IMR-90 (cell line): ENCODE data around the gene TEX38. TPM values are rescaled to one million over a fixed set of nuclear protein-coding genes. Genes with fewer than 3 reads are reported as not detected.
A peak's percentile ranks its signal among the peaks of the same experiment; 100 is the strongest.

ENCODE experiments used
- ATAC-seq: fragments of 200-7000 bp; cut with Tn5 transposase; 2 replicates; pipeline ENCODE4 v1.9.1; 2020; ENCODE audit warnings: low read depth, mild to moderate bottlenecking, moderate library complexity
- BruUV-seq: library from RNA; stranded (reverse); fragments of 400-500 nt; replicated peaks from 2 replicates; lab custom pipeline; 2021; lab: Mats Ljungman, UMichigan
- CTCF ChIA-PET: fragments of 300-600 bp; formaldehyde crosslinking; extraction: SDS; loops from one replicate; lab custom pipeline; 2021; ENCODE audit warnings: antibody characterized with exemption; lab: Yijun Ruan, JAX
- POLR2A ChIA-PET: fragments of 300-600 bp; sonication (Branson Sonifier 250); formaldehyde crosslinking; loops from one replicate; lab custom pipeline; 2022; ENCODE audit warnings: antibody characterized with exemption; ENCODE audit not compliant: unreplicated experiment; lab: Charles Lee
- DNase-seq: peaks from one replicate; pipeline ENCODE4 v3.0.0; 2013
- H2AFZ ChIP-seq: replicated peaks from 2 replicates; pipeline ENCODE3; 2013; ENCODE audit warnings: low read length, mild to moderate bottlenecking; ENCODE audit not compliant: poor library complexity
- H2AK5ac ChIP-seq: 2 replicates; pipeline ENCODE4 v1.6.1; 2013; ENCODE audit warnings: low read depth, low read length, inconsistent platforms
- H2AK9ac ChIP-seq: replicated peaks from 2 replicates; pipeline ENCODE3; 2013; ENCODE audit warnings: mild to moderate bottlenecking, low read depth, low read length, moderate library complexity; ENCODE audit not compliant: poor library complexity
- H2BK120ac ChIP-seq: 2 replicates; pipeline ENCODE4 v1.6.1; 2013; ENCODE audit warnings: low read depth, low read length, inconsistent platforms
- H2BK15ac ChIP-seq: 3 replicates; pipeline ENCODE4 v1.6.1; 2013; ENCODE audit warnings: low read depth, low read length, inconsistent platforms
- H2BK20ac ChIP-seq: 2 replicates; pipeline ENCODE4 v1.6.1; 2013; ENCODE audit warnings: low read depth, mild to moderate bottlenecking, inconsistent platforms, low read length, moderate library complexity
- H2BK5ac ChIP-seq: 2 replicates; pipeline ENCODE4 v1.6.1; 2013; ENCODE audit warnings: mild to moderate bottlenecking, low read depth, low read length, inconsistent platforms; ENCODE audit not compliant: poor library complexity, severe bottlenecking
- H3K14ac ChIP-seq: replicated peaks from 2 replicates; pipeline ENCODE4 v1.6.1; 2013; ENCODE audit warnings: low read depth, low read length, inconsistent platforms
- H3K18ac ChIP-seq: 2 replicates; pipeline ENCODE4 v1.6.1; 2013; ENCODE audit warnings: low read depth, low read length, control low read depth
- H3K23ac ChIP-seq: 2 replicates; pipeline ENCODE4 v1.6.1; 2013; ENCODE audit warnings: low read depth, low read length, inconsistent platforms
- H3K27ac ChIP-seq: 2 replicates; pipeline ENCODE4 v1.5.1; 2013; ENCODE audit warnings: mild to moderate bottlenecking, control low read depth, low read length; ENCODE audit not compliant: insufficient read depth
- H3K27me3 ChIP-seq: 2 replicates; pipeline ENCODE4 v1.6.1; 2013; ENCODE audit warnings: low read length; ENCODE audit not compliant: control insufficient read depth, insufficient read depth
- H3K36me3 ChIP-seq: 2 replicates; pipeline ENCODE4 v1.6.1; 2013; ENCODE audit warnings: low read length, mixed read lengths; ENCODE audit not compliant: control insufficient read depth, insufficient read depth
- H3K4ac ChIP-seq: 2 replicates; pipeline ENCODE4 v1.6.1; 2013; ENCODE audit warnings: low read depth, low read length, inconsistent platforms
- H3K4me1 ChIP-seq: 2 replicates; pipeline ENCODE4 v1.6.1; 2013; ENCODE audit warnings: low read length, mixed read lengths; ENCODE audit not compliant: control insufficient read depth, insufficient read depth
- H3K4me2 ChIP-seq: 2 replicates; pipeline ENCODE4 v1.6.1; 2013; ENCODE audit warnings: low read depth, mild to moderate bottlenecking, control low read depth, low read length, moderate library complexity
- H3K4me3 ChIP-seq: 2 replicates; pipeline ENCODE4 v1.5.1; 2013; ENCODE audit warnings: low read depth, mild to moderate bottlenecking, control low read depth, low read length, moderate library complexity; ENCODE audit not compliant: insufficient read depth
- H3K56ac ChIP-seq: 2 replicates; pipeline ENCODE4 v1.6.1; 2013; ENCODE audit warnings: low read length, inconsistent platforms; ENCODE audit not compliant: insufficient read depth; ENCODE audit errors: extremely low read depth
- H3K79me1 ChIP-seq, 2 experiments: 2 replicates each; pipeline ENCODE4 v1.6.1; 2013; ENCODE audit warnings: low read length in 2 of 2, inconsistent platforms in 1 of 2, low read depth in 1 of 2
- H3K9ac ChIP-seq: 2 replicates; pipeline ENCODE4 v1.6.1; 2013; ENCODE audit warnings: low read depth, low read length, control low read depth
- H3K9me1 ChIP-seq: 2 replicates; pipeline ENCODE4 v1.6.1; 2013; ENCODE audit warnings: low read length, inconsistent platforms; ENCODE audit not compliant: insufficient read depth
- H3K9me3 ChIP-seq: 2 replicates; pipeline ENCODE4 v1.6.1; 2013; ENCODE audit warnings: low read length; ENCODE audit not compliant: control insufficient read depth, insufficient read depth
- H4K20me1 ChIP-seq: 2 replicates; pipeline ENCODE4 v1.6.1; 2013; ENCODE audit warnings: low read length, inconsistent platforms; ENCODE audit not compliant: insufficient read depth
- H4K5ac ChIP-seq: 2 replicates; pipeline ENCODE4 v1.6.1; 2013; ENCODE audit warnings: mild to moderate bottlenecking, low read depth, low read length, control low read depth
- H4K8ac ChIP-seq, 2 experiments: 2 replicates each; pipeline ENCODE4 v1.6.1; 2013; ENCODE audit warnings: low read depth in 2 of 2, low read length in 2 of 2, control low read depth in 1 of 2, inconsistent platforms in 1 of 2
- H4K91ac ChIP-seq: 2 replicates; pipeline ENCODE4 v1.6.1; 2013; ENCODE audit warnings: low read depth, low read length, inconsistent platforms; ENCODE audit not compliant: insufficient read depth
- BHLHE40 ChIP-seq: fragments of 150-350 bp; IDR thresholded peaks from 2 replicates; pipeline ENCODE4 v1.6.1; 2016; ENCODE audit warnings: mild to moderate bottlenecking, low read depth, low read length
- MXI1 ChIP-seq: IDR thresholded peaks from 2 replicates; pipeline ENCODE4 v1.6.1; 2012; ENCODE audit warnings: low read depth, mild to moderate bottlenecking, low read length, moderate library complexity, borderline replicate concordance
- POLR2A ChIP-seq: IDR thresholded peaks from 2 replicates; pipeline ENCODE4 v1.6.1; 2012; ENCODE audit warnings: mild to moderate bottlenecking, low read depth, low read length
- RAD21 ChIP-seq: IDR thresholded peaks from 2 replicates; pipeline ENCODE4 v1.6.1; 2012; ENCODE audit warnings: low read length, improper control_type of control experiment
- WGBS, 2 experiments: methylation state at CpG; one replicate each; pipeline versions ENCODE4 v1.1.5 to v1.1.7; 2013; ENCODE audit warnings: missing lambda C conversion rate in 2 of 2; ENCODE audit not compliant: insufficient read length in 1 of 2; ENCODE audit errors: extremely low coverage in 2 of 2; 5-methylcytosine and 5-hydroxymethylcytosine counted together
- dilution Hi-C: fragments of 300-500 bp; cut with HindIII; formaldehyde crosslinking; loops from one replicate; pipeline ENCODE4 v1.14.3; 2018; ENCODE audit warnings: low sequenced_read_pairs; ENCODE audit not compliant: unreplicated experiment
- in situ Hi-C: fragments of 300-500 bp; cut with MboI; formaldehyde crosslinking; loops from 3 replicates; pipeline ENCODE4 v1.14.3; 2019; ENCODE audit warnings: low sequenced_read_pairs, inconsistent platforms, mixed read lengths
- intact Hi-C: fragments of 100-400 bp; cut with micrococcal nuclease; formaldehyde crosslinking; loops from 2 replicates; pipeline ENCODE4 v1.10.0; 2022
- polyA plus RNA-seq, 3 experiments: library from polyadenylated mRNA; depleted of rRNA; stranded (reverse); fragments of >200 nt; gene quantifications; 2 replicates each; pipeline ENCODE4 v1.2.3, GENCODE V29; 2012; ENCODE audit warnings: low replicate concordance in 1 of 3
- total RNA-seq: library from RNA; depleted of rRNA; stranded (reverse); fragments of >200 nt; gene quantifications from 2 replicates; pipeline ENCODE4 v1.2.3, GENCODE V29; 2012
- TF ChIP-seq, protein P1 (sequence below): fragments of 150-350 bp; IDR thresholded peaks from 2 replicates; pipeline ENCODE4 v1.6.1; 2017; ENCODE audit warnings: mild to moderate bottlenecking, antibody characterized with exemption, low read length, low read depth

The TEX38 gene
- total and polyA plus RNA-seq, 2 of the 4 experiments (the other 2 are of a cell fraction), result not detected

DNA sequence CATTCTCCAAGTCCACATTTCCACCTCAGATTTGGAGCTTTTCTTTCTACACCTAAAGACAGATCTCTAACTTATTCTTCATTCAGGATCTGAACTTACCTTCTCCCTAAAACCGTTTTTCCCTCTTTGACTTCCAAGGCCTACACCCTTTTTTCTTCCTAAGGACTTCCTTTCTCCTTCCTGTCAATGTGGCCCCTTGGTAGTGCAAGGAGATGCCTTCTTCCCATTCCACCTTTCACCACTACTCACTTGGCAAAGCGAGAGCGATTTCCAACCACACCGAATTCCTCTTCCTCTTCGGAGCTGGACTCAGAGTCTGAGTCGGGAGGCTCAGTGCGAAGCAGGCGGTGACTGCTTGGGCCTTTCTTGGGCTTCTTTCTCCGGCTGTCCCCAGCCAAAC lies 46.0 kb downstream of the TEX38 start:
- in situ Hi-C loops (loop anchor here (25.0 kb wide), 1 partner anchor 305 kb away; no protein-coding TSS in a partner anchor), intact Hi-C loops (loop anchor here (5.0 kb wide), 2 partner anchors 100 to 115 kb away; partner anchors contain the start of genes MKNK1 and MOB3C), dilution Hi-C loops (no loop called here)
- DNase-seq (no peak), ATAC-seq (no peak)
- Histone ChIP-seq H3K9me1 (peaks cover 5% of the 10 kb centered on the region; the same call in 1 of the 2 replicates), H3K36me3 (peaks cover 16% of the 10 kb centered on the region), H4K91ac (no peak overlapping the region), H3K56ac (no peak overlapping the region), H3K4me1 (peaks cover 10% of the 10 kb centered on the region), H2BK20ac (no peak overlapping the region), H3K27me3 (peaks cover 11% of the 10 kb centered on the region), H3K4me3 (peak overlapping the region; percentile 22), H2BK5ac (no peak overlapping the region), H2BK15ac (no peak overlapping the region), H3K9ac (0 out of 2 replicates have a peak overlapping the region, but pooled peaks have one; percentile 19), H3K14ac (no peak overlapping the region), H3K18ac (no peak overlapping the region), H4K8ac (no peak overlapping the region), H2AK9ac (peak overlapping the region; percentile 38), H2AFZ (no peak overlapping the region), H4K20me1 (peaks cover 6% of the 10 kb centered on the region; the same call in 1 of the 2 replicates), H2BK120ac (no peak overlapping the region), H4K5ac (no peak overlapping the region), H2AK5ac (peak overlapping the region; percentile 21; the same call in 1 of the 2 replicates), H3K27ac (no peak overlapping the region), H3K9me3 (no peaks in the 10 kb centered on the region), H3K23ac (peak overlapping the region; percentile 41; the same call in 1 of the 2 replicates), H3K79me1 (peaks cover 26 to 33% of the 10 kb centered on the region in 2 experiments), H3K4ac (no peak overlapping the region; the same call in 1 of the 2 replicates), H3K4me2 (peak overlapping the region; percentile 99)
- CTCF ChIA-PET, result no interaction called here
- no peak for TF ChIP-seq RAD21
- TF ChIP-seq MXI1, result no peak
- no peak for TF ChIP-seq BHLHE40
- TF ChIP-seq, protein P1, sequence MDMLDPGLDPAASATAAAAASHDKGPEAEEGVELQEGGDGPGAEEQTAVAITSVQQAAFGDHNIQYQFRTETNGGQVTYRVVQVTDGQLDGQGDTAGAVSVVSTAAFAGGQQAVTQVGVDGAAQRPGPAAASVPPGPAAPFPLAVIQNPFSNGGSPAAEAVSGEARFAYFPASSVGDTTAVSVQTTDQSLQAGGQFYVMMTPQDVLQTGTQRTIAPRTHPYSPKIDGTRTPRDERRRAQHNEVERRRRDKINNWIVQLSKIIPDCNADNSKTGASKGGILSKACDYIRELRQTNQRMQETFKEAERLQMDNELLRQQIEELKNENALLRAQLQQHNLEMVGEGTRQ, result no peak
- TF ChIP-seq POLR2A, result no peak
- POLR2A ChIA-PET, result no interaction called here
- BruUV-seq, result no TSS peak
- WGBS, 2 experiments, result 17% methylated on average over 1 of the region's 9 CpGs; no CpG with 5 or more reads in 1 of the 2 experiments
